ENCODE data around the gene NXT1. TPM values are rescaled to one million over a fixed set of nuclear protein-coding genes. Genes with fewer than 3 reads are reported as not detected.
A peak's percentile ranks its signal among the peaks of the same experiment; 100 is the strongest.

Gene NXT1
- polyA plus RNA-seq, 1 of the 3 experiments (the other 2 are of a cell fraction): 28.2 TPM

DNA sequence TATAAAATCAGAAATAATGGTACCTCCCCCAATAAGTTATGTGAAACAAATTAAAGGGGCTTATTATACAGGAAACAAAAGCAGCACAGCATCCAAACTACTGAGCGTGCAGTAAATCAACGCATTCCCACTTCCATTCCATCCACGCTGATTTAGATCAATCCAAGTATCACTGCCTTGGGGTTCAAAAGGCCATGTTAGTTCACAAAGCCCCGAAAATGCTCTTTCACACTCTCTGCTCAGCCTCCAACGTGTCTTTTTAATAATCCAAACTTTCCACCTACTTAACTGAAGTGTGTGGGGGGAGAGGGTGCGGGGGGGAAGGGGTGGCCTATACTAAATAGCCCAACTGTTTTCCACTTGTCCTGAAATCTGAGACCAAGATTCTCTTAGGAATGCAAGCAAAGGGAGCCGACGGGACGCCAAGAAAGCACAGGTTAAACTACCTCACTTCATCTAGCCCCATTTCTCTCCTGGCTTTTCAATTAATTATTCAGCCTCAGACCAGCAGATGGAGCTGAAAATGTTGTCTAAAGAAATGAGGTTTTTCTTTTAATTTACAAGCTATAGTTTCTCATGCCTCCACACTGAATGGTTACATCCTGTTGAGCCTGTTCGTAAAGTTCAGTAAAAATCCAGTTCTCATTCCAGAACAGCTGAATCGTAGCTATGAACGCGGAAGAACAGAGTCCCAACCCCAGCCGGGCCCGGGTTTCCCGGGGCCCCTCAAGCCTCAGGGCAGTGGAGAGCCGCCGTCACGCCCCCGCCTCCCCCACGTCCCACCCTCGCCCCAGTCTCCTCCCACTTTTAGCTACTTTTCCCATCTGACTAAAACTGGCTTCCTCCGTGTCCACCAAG lies 1.0 kb upstream of the NXT1 start:
- ChIA-PET CTCF (interaction anchor here (0.8 to 2.2 kb wide), 9 partner anchors 9 to 658 kb away, joined by 3 to 23 read pairs (median 6); no protein-coding TSS in a partner anchor), POLR2A (interaction anchor here (1.0 to 2.0 kb wide), 7 partner anchors 8 to 97 kb away, joined by 4 to 11 read pairs (median 5); partner anchors contain the start of genes GZF1 and NAPB)
- DNase-seq: peak; percentile 85
- Histone ChIP-seq H3K79me2 (ENCODE audit: insufficient read depth) (peaks cover 39% of the 10 kb centered on the region), H2AFZ (ENCODE audit: low read depth) (peak overlapping the region; percentile 84), H3K4me1 (ENCODE audit: control insufficient read depth in 1 of 2, insufficient read depth in 2 of 2, low read depth in 1 of 2, low read length in 1 of 2) (peaks cover 5 to 11% of the 10 kb centered on the region in 2 experiments; a peak in 3 of 4 replicates), H3K36me3 (replicated peaks in 1 of 2; ENCODE audit: control insufficient read depth in 1 of 2, insufficient read depth in 2 of 2, low read length in 1 of 2) (peaks cover 9 to 12% of the 10 kb centered on the region in 2 experiments), H3K4me3 (ENCODE audit: low read depth in 2 of 2, low read length in 1 of 2) (peak overlapping the region; percentile 93 to 99), H3K4me2 (peak overlapping the region; percentile 97), H4K20me1 (ENCODE audit: insufficient read depth) (peaks cover 17% of the 10 kb centered on the region), H3K27me3 (ENCODE audit: insufficient read depth) (no peaks in the 10 kb centered on the region), H3K9me2 (no peaks in the 10 kb centered on the region), H3F3A (replicated peaks; ENCODE audit: insufficient read depth) (peaks cover 12% of the 10 kb centered on the region), H3K27ac (ENCODE audit: low read depth in 2 of 2, low read length in 1 of 2) (peak overlapping the region; percentile 98 to 99), H3K9me3 (no peaks in the 10 kb centered on the region), H3K9ac (peak overlapping the region; percentile 97)
- TF ChIP-seq TAF1 (IDR thresholded peaks at IDR 0.05; ENCODE audit: borderline replicate concordance, low read depth, low read length) (0 out of 2 replicates have a peak, but pooled peaks have one; percentile 23), RAD21 (IDR thresholded peaks at IDR 0.05; ENCODE audit: low read length) (peak; percentile 33), MXI1 (IDR thresholded peaks at IDR 0.05; ENCODE audit: low read depth, low read length) (no peak), JUND (IDR thresholded peaks at IDR 0.05) (no peak), POLR2AphosphoS5 (IDR thresholded peaks at IDR 0.05; ENCODE audit: low read depth, low read length) (no peak), MEF2A (IDR thresholded peaks at IDR 0.05; ENCODE audit: borderline replicate concordance, low read depth) (no peak), NRF1 (IDR thresholded peaks at IDR 0.05; ENCODE audit: low read depth, low read length) (no peak), NFIC (IDR thresholded peaks at IDR 0.05; ENCODE audit: borderline replicate concordance) (no peak), SMC3 (IDR thresholded peaks at IDR 0.05; ENCODE audit: low read depth, low read length) (peak; percentile 31)
- TF ChIP-seq, protein P1, sequence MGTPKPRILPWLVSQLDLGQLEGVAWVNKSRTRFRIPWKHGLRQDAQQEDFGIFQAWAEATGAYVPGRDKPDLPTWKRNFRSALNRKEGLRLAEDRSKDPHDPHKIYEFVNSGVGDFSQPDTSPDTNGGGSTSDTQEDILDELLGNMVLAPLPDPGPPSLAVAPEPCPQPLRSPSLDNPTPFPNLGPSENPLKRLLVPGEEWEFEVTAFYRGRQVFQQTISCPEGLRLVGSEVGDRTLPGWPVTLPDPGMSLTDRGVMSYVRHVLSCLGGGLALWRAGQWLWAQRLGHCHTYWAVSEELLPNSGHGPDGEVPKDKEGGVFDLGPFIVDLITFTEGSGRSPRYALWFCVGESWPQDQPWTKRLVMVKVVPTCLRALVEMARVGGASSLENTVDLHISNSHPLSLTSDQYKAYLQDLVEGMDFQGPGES (IDR thresholded peaks at IDR 0.05; ENCODE audit: low read depth, low read length): no peak
- TF ChIP-seq, protein P2, sequence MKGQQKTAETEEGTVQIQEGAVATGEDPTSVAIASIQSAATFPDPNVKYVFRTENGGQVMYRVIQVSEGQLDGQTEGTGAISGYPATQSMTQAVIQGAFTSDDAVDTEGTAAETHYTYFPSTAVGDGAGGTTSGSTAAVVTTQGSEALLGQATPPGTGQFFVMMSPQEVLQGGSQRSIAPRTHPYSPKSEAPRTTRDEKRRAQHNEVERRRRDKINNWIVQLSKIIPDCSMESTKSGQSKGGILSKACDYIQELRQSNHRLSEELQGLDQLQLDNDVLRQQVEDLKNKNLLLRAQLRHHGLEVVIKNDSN (IDR thresholded peaks at IDR 0.05; ENCODE audit: borderline replicate concordance, low read depth): no peak
- TF ChIP-seq, protein P3, sequence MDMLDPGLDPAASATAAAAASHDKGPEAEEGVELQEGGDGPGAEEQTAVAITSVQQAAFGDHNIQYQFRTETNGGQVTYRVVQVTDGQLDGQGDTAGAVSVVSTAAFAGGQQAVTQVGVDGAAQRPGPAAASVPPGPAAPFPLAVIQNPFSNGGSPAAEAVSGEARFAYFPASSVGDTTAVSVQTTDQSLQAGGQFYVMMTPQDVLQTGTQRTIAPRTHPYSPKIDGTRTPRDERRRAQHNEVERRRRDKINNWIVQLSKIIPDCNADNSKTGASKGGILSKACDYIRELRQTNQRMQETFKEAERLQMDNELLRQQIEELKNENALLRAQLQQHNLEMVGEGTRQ (IDR thresholded peaks at IDR 0.05; ENCODE audit: borderline replicate concordance, low read depth, low read length): no peak
- TF ChIP-seq, protein P4, sequence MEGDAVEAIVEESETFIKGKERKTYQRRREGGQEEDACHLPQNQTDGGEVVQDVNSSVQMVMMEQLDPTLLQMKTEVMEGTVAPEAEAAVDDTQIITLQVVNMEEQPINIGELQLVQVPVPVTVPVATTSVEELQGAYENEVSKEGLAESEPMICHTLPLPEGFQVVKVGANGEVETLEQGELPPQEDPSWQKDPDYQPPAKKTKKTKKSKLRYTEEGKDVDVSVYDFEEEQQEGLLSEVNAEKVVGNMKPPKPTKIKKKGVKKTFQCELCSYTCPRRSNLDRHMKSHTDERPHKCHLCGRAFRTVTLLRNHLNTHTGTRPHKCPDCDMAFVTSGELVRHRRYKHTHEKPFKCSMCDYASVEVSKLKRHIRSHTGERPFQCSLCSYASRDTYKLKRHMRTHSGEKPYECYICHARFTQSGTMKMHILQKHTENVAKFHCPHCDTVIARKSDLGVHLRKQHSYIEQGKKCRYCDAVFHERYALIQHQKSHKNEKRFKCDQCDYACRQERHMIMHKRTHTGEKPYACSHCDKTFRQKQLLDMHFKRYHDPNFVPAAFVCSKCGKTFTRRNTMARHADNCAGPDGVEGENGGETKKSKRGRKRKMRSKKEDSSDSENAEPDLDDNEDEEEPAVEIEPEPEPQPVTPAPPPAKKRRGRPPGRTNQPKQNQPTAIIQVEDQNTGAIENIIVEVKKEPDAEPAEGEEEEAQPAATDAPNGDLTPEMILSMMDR (IDR thresholded peaks at IDR 0.05): peak; percentile 72
- WGBS (ENCODE audit: low lambda C conversion rate): 13% methylated on average over 23 of the region's 23 CpGs

Measured in SK-N-SH (cell line).